Left renal pelvis (tissue), 4 donors: ENCODE measurements around the gene SRP72. TPM values are rescaled to one million over a fixed set of nuclear protein-coding genes. Genes with fewer than 3 reads are reported as not detected.
A peak's percentile ranks its signal among the peaks of the same experiment; 100 is the strongest.
"Not testable (repeated sequence)": the region's sequence is repeated elsewhere in the genome, so short reads cannot be mapped to it uniquely, and the experiment has no call there.

Source experiments
- DNase-seq, 4 donors: peaks; one replicate each; pipeline ENCODE4 v3.0.0-alpha.2; 2013; ENCODE audit warnings: low read depth in 4 of 4, low spot score in 3 of 4
- polyA plus RNA-seq, 4 donors: library from polyadenylated mRNA; unstranded; fragments of 120-200 nt; gene quantifications; one replicate each; pipeline ENCODE4 v1.2.1, GENCODE V29; 2013; ENCODE audit not compliant: insufficient read length in 4 of 4

Gene SRP72, protein sequence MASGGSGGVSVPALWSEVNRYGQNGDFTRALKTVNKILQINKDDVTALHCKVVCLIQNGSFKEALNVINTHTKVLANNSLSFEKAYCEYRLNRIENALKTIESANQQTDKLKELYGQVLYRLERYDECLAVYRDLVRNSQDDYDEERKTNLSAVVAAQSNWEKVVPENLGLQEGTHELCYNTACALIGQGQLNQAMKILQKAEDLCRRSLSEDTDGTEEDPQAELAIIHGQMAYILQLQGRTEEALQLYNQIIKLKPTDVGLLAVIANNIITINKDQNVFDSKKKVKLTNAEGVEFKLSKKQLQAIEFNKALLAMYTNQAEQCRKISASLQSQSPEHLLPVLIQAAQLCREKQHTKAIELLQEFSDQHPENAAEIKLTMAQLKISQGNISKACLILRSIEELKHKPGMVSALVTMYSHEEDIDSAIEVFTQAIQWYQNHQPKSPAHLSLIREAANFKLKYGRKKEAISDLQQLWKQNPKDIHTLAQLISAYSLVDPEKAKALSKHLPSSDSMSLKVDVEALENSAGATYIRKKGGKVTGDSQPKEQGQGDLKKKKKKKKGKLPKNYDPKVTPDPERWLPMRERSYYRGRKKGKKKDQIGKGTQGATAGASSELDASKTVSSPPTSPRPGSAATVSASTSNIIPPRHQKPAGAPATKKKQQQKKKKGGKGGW
- 100 to 1,000 TPM; 112 to 148 (median 119) TPM for polyA plus RNA-seq

DNA sequence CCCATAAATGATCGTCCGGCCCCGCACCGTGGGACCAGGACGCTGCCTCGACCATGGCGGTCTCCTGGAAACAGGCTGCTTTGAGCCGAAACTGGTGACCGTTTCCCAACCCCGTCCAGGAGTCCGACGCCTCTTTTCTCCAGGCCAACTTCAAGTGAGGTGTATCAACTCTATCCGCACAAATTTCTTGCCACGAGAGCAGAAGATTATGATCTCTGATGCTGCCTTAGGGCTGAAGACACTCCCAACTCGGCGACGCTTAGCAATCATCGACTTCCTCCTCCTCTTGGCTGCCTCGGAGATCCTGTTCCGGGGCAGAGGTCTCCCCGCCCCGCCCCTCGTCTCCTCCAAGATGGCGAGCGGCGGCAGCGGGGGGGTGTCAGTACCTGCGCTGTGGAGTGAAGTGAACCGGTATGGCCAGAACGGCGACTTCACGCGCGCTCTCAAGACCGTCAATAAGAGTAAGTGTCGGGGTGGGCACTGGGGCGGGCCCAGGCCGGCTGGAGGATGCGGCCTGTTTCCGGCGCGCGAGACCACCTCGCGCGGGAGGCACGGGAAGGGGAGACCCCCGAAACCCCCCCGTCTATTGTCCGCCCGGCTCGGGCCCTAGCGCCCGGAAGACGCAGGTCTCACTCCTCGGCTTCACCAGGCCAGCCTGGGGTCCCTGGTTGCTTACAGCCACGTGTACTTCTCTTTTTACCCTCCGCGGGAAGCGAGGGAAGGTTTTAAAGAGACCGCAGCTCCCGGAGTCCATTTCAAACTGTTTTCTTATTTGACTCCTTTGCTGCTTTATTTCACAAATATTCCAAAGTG is at the start of gene SRP72:
SRP72 (plus strand) TSS at position 334 of the 813 bp plus-strand sequence; CDS start at position 353, 19 bp downstream.
- DNase-seq, result peak; percentile 73 to 84 (median 79)

DNA sequence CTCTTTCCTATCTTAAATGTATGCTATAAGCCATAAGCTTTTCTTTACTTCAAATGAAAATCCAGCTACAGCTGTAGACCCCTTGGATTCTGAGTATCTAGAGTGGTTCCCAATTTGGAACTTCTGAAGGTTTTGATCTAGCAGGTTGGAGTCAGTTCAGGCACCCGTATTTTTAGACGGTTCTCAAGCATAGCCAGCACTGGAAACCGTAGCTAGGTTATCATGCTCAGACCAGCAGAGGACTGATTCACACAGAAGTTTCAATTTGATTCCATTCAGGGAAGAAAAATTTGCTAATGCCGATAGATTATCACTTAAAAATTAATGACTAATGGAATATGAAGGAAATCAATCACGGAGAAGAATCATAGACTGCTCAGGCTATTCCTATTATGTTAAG is 43.2 kb upstream of the SRP72 start:
- no peak for DNase-seq

DNA sequence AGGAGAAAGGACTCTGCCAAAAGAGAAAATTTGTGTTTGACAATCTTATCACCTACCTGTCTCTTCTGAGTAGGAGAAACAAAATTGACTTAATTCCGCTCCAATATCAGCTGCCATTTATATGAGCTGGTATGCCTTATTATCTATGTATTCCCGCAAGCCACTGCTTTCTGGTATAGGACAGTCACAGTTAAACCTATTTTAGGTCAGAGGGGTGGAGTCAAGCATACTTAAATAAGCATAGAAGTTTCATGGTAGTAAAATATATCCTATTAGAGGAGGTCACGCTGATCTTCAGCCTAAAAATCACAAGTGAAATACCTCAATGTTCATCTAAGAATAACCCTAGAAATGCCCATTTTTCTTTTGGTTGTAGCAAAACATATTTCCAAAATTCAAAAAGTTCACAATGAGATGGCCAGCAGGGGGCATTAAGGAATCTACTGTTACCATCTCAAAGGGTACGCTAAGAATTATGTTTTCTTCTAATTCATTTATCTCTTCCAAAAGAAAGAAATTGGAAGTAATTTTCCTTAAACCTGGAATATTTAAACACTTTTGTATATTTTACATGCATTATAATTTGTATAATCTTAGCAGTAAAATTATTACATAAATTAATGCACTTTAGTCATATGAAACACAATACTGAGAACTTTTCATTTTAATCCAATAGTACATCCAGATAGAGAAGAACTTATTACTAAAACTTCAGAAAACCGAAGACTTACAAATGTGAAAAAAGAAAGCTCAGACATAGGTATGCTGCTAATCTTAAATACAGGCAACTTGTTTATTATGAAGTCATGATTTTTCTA is 42.5 kb upstream of the SRP72 start:
- no peak for DNase-seq

DNA sequence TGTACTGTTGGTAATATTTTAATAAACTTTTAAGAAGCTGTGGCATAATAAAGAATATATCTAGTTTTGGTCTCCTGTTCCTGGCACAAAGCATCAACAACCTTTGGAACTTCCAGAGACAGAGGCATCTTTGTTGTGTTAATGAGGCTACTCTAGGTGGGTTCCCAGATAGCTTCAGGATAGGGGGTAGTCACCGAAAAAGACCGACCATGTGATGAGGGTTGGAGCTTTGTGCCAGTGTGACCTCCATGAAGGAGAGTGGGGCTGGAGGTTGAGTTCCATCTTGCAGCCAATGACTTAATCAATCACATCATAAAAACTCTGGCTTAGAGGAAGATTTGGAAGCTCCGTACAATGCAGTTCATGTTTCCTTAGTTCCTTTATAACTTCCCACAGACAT is 41.9 kb upstream of the SRP72 start:
- no peak for DNase-seq

DNA sequence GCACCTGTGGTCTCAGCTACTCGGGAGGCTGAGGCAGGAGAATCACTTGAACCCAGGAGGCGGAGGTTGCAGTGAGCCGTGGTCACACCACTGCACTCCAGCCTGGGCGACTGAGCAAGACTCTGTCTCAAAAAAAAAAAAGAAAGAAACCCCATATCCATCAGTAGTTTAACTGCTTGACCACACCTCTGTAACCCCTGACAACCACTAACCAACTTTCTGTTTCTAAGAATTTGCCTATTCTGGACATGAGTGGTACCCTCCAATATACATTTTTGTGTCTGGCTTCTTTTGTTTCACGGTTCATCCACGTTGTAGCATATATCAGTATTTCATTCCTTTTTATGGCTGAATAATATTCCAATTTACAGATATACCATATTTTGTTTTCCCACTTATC is 41.1 kb upstream of the SRP72 start:
- DNase-seq, result no peak

DNA sequence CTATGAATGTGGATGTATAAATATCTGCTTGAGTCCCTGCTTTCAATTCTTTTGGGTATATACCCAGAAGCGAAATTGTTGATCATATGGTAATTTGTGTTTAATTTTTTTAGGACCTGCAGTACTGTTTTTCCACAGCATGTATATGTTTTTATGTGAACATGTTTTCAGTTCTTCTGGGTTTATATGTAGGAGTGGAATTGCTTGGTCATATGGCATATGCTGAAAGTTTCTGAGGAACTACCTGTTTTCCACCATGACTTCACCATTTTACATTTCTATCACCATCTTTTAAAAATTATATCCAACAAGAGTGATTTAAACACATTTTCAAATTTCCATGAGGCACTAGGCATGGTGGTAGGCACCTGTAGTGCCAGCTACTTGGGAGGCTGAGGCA is 40.2 kb upstream of the SRP72 start:
- no peak for DNase-seq

DNA sequence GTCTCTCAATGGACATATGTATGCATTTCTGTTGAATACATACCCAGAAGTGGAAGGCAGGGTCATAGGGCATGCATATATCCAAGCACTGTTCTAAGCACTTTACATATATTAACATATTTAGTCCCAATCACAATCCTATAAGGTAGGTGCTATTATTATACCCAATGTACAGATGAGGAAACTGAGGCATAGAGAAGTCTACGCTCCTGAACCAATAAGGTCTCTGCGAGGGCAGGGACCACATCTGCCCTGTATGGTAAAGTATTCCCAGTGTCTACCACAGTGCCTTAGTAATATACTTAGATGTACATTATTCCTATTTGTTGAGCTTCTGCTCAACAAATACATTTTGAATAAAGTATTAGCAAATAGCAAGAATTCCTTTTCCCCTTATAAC is 37.2 kb upstream of the SRP72 start:
- no peak for DNase-seq

DNA sequence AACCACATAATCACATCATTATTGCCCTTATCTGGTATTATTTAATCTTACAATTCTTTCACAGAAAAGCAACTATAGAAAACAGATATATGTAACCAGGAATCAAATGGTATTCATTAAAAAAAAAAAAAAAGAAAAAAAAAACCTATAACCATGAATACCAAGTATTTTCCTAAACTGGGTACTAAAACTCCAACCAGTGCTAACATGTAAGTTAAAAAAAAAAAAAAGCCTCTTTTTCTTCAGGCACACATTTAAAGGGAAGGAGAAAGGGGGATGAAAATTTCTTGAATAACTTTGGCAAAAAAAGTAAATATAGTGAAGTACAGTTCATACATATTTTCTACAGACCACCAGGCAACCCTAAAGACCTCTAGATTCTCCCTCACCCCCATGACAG is 34.1 kb upstream of the SRP72 start:
- DNase-seq, result no peak

DNA sequence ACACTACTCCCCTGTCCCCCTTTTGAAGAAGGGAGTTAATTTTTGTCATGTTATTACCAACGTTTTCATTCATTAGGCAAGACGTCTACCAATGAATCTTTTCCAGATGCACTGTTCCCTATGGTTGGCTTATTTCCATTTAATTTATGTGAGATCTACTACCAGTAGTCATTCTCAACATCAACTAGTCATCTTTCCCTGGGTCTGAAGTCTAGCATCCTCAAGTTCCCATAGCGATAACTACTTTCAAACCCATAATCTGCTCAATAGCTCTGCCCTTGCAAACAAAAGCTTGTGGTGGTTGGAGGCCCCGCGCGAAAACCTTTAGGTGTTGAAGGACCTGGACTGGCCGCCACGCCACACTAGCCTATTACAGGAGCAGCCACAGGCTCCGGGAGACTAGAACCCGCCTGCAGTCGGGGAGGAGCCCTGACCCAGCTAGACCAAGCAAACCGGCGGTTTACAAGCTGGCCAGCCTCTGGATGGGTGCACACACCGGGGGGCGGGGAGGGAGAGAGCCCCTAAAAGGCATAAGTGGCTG is 32.7 kb upstream of the SRP72 start:
- DNase-seq, result peak in 1 of 4 donors; percentile 31

DNA sequence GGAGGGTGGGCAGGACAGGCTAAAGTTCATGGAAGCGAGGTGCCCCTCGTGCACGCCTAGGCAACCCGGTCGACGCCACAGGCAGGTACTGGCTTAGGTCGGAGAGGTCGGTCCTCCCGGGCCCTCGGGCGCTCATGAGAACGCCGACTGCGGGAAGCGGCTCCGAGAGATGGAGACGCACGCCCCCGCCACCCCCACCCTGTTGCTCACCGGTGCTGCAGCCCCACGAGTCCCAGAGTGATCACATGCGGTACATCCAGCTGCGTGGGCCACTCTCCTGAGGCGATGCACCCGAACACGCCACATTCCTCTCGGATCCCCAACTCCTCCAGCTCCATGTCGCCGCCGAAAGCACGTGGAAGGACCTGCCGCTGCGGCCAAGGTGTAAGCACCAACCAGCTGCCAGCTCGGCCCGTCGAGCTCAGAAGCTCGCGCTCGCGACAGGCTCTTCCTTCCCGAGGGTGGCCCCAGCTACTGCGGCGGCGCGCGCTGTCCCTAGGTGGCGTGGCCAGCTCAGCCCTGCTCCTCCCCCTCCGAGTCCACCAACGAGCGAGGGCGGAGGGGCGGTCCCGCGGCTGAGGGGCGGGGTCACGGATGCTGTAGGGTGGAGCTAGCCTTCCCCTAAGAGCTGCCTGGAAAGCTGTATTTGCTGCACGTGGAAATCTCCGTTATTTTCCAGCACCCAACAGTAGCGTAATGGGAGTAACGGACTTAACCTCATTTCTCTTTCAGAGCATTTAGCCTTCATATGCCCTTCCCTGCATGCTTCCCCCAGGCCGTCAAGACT is 32.1 kb upstream of the SRP72 start, which contains the start of gene PPAT:
PPAT (minus strand) TSS at position 476 of the 787 bp plus-strand sequence; CDS start at position 338, 138 bp downstream.
- peak; percentile 95 to 96 (median 96) for DNase-seq

DNA sequence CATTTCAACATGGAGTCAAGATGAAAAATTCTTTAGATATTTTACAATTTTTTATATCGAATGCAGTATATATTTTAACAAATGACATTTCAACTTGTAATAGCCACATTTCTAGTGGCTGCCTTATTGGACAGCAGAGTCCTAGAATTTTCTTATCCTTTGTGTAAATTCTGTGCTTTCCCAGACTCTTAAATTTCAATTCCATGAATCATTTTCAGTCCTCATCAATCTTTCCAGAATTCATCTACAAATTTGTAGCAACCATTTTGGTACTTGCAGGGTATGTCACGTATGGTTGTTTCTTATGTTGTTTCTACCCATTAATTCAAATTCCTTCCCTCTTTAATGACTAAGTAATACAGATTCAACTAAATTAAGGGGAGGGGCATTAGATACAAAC is 28.7 kb upstream of the SRP72 start:
- no peak for DNase-seq

DNA sequence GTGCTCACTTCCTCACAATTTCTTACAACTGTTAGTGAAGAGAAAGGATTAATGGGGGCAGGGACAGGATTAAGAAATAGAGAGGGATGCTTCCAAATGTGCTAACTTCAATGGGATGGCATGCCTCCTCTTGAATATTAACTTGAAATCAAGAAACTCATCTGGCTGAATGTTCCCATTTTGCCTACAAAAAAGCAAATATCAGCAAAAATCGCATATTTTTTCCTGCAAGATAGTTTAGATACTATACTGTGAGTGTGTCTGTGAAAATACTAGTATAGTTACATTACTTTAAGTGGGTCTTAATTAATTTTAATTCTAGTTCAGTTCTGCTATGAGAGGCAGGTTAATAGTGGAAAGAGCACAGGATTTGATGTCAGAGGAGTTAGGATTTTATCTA is 26.4 kb upstream of the SRP72 start:
- no peak for DNase-seq

DNA sequence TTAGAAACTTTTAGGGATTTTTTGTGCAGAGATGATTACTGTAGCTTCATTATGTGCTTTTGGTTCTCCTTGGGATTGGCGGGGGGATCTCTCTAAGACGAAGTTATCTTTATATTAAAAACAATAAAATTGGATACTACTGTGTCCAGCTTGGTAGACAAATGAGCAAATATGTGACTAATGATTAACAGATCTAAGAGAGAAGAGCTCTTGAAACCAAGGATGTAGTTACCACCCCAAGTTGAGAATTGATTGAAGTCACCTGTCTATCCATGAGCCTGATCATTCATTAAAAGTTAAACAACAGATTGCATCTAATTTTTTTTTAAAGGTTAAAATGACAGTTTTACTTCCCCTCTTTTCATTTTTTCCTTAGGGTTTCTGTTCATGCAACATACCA is 22.7 kb upstream of the SRP72 start:
- no peak for DNase-seq

DNA sequence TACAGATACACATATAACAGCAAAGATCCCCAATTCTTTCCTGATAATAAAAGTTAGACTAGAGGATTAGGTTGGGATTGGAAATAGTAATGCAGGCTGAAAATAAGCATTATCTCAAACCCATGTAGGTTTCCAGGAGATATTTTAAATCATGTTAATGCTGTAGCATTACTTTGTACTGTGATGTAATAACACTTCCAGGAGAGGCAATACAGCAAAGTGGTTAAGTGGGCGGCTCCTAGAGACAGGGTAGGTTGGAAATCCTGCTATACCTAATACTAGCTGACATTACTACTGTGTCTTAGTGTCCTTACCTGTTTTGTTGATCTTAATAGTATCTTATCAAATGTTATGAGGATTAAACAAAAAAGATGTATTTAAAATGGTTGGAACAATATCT is 21.7 kb upstream of the SRP72 start:
- DNase-seq, result no peak

DNA sequence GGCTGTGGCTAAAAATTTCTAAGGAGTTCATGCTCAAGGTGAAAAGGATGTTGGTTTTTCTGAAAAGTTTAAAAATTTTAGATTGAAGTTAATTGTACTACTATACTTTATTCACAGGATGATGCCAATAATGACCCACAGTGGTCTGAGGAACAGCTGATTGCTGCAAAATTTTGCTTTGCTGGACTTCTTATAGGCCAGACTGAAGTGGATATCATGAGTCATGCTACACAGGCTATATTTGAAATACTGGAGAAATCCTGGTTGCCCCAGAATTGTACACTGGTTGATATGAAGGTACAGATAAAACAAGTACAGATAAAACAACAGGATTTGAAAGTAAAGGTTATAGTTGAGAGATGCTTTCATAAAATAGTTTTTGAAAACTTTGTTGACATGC is 19.1 kb upstream of the SRP72 start:
- no peak for DNase-seq

DNA sequence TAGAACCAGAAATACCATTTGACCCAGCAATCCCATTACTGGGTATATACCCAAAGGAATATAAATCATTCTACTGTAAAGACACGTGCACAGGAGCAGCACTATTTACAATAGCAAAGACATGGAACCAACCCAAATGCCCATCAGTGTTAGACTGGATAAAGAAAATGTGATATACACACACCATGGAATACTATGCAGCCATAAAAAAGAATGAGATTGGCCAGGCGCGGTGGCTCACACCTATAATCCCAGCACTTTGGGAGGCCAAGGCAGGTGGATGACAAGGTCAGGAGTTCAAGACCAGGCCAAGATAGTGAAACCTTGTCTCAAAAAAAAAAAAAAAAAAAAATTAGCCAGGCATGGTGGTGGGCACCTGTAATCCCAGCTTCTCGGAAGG is 17.9 kb upstream of the SRP72 start:
- not testable (repeated sequence) for DNase-seq

DNA sequence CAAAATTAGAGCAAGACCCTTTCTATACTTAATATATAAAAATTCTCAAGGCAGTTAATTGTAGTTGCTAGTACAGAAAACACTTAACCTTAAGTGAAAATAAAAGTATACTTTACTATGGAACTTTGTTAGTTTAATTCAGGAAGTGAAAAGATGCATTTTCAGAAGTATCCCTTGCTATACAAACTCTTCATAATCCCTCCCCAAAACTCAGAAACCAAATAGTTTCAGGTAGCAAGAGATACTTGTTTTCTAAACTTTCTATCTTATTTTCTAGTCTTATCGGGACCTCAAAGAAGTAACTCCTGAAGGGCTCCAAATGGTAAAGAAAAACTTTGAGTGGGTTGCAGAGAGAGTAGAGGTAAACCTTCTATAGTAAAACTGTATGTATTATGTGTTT is 17.1 kb upstream of the SRP72 start:
- no peak for DNase-seq

DNA sequence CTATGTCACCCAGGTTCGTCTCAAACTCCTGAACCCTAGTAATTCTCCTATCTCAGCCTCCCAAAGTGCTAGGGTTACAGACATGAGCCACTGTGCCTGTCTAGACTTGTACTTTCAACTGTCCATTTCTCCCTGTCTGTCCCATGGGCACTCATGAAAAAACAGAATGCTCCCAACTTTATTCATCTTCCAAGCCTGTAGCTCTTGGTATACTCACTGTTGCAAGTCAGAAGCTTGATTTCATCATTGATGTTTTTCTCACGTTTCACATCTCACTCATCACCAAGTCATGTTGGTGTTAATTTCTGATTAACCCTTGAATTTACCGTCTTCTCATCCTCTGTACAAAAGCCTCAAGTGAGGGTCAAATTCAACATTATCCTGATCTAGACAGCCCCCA is 7.3 kb upstream of the SRP72 start:
- no peak for DNase-seq

DNA sequence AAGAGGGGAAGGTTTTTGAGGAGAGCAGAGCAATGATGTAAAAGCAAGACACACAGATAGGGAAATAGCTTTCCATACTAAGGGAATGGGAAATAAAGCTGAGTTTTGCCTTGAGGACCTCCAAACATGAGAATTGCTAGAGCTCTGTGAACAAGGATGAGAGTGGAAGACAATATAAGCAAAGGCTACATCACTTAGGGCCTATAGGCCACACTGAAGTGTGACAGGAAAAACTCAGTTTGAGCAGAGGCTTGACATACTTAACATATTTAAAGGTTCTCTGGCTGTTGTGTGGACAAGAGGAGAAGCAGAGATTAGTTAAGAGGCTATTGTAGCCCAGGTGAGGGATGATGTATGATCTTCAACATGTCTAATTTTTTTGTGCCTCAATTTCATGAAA is 5.3 kb upstream of the SRP72 start:
- DNase-seq, result no peak
